NCI-H2171 (cell line): ENCODE measurements around the gene SLC41A3.
A peak's percentile ranks its signal among the peaks of the same experiment; 100 is the strongest.

Experiments used
- DNase-seq: peaks from one replicate; lab custom pipeline; 2025; lab: John Stamatoyannopoulos, UW

Gene SLC41A3

DNA sequence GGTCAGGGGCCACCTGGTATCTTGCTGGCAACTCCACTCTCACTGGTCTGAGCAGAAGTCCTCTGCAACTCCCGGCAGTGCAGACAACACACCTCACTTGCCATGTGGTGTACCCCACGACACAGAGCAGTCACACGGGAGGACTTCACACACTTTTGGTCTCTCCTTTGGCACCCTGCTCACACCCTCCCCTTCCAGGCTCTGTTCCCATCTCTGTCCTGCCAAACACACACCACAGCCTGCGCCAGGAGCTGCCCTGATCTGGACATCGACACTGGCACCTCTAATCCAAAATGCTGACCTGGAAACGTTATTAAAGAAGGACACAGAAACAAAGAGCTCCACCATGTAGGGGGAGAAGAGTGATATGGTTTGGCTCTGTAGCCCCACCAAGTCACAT lies 57.2 kb downstream of the SLC41A3 start:
- no peak for DNase-seq

DNA sequence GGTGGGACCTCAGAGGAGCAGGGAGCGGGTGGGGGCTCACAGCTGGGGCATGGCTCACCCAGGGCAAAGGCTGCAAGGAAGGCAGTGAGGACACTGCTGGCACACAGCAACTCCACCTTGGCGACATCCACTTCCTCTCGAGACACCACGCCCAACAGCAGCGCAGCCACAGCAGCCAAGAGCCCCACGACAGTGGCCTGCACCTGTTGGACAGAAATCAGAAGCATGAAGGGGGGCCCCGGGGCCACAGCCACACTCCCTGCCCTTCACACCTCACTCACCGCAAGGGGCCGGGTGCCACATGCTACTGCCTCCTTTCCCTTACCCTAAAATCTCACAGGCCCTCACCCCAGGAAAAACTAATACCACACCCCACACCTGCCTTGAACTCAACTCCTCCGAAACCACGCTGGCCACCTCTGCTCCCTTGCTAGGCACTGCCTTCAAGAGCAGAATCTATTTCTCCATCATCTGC lies 57.6 kb downstream of the SLC41A3 start:
- no peak for DNase-seq

DNA sequence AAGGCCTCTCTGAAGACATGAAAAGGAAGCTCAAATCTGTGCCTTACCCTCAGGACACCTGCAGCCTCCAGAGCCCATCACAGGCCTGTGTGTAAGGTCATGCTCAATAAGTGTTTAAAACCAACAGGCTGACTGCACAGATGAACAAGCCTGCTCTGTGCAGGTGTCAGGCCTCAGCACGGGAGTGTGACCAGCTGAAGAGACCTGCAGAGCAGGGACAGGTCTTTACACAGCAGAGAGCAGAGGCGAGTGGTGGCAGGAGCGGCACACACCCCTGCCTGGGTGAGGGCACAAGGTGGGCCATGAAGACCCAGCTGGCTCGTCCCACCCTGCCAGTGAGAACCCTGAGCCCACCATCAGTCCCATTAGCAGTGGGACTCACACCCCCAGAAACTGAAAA lies 58.1 kb downstream of the SLC41A3 start:
- DNase-seq, result no peak

- DNase-seq, result no peak
These were observed 58.7 kb downstream of the SLC41A3 start for GRCh38 chr3:126025116-126025729.

- no peak for DNase-seq
These were observed 59.7 kb downstream of the SLC41A3 start for GRCh38 chr3:126024049-126024854.

DNA sequence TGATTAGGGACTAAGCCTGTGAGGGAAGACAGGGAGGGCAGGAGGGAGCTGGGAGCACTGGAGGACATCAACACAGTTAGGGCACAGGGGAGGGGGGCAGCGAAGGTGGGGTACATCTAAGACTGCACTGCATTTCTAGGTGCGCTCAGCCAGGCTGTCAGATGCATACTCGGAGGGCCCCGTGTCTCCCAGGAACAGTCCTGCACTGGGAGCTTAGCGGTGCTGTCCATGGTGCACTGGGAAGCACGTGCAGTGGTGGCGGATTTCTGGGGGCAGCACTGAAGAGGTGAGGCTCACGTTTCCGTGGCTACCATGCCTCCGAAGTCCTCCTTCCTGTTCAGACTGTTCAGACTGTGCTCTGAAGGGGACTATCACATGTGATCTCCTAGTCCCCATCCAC lies 60.5 kb downstream of the SLC41A3 start:
- DNase-seq, result no peak

DNA sequence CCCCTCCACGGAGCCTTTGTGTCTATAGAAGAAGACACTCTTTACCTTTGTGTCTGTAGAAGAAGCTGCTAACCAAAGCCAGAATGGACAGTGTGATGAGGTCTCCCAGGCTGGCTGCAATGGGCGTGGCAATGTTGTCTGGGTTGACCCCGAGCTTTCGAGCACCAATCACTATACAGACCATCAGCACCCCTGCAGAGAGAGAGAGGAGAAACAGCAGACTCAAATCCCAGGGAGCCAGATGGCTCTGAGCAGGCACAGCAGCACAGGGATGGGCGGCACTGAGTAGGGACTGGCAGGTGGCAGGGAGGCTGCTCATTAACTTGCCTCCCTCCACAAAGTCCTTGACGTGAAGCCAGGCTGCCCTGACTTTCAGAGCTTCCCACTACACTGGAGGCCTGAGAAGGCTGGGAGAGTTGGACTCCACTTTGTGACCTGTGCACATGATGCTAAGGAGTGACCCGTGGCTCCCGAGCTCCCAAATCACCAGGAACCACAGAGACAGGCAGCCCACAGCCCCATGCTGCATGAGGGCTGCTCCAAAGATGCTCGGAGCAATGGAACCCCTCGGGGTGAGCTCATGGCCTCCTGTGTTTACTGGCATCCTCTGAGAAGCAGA lies 61.1 kb downstream of the SLC41A3 start:
- DNase-seq, result peak; percentile 44

DNA sequence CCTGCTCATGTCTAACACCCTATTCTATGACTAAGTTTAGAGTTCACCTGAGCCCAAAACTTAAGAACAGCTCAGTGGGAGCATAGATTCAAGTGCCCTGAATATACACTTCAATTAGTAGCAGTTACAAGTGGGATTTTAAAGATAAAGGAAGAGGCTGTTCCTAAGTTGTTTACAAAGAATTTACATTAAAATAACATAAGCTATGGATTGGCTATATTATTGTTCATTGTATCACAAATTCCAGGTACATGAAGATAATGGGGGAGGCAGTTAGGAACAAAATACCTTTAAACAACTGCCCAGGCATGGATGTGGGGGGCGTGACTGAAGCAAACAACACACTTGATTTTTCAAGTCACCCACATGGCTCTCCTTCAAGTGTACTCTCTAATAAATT lies 62.2 kb downstream of the SLC41A3 start:
- no peak for DNase-seq

DNA sequence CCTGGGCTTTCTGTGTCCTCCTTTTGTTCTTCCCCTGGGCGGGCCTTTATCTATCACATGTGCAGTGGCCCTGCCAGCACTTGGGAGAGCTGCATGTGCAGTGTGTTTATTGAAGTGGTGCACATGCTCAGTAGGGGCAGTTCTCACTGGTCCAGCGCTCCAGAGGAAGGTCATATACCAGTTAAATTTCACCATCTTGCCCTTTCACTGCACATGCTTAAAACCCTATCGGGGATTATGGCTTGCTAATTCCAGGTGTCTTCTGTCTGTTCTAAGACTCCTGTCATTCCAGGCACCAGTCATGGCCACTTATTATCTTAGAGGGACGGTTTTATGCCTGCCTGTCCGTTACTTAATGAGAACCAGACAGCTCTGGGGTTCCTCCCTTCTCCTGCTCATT lies 62.7 kb downstream of the SLC41A3 start:
- DNase-seq, result no peak

DNA sequence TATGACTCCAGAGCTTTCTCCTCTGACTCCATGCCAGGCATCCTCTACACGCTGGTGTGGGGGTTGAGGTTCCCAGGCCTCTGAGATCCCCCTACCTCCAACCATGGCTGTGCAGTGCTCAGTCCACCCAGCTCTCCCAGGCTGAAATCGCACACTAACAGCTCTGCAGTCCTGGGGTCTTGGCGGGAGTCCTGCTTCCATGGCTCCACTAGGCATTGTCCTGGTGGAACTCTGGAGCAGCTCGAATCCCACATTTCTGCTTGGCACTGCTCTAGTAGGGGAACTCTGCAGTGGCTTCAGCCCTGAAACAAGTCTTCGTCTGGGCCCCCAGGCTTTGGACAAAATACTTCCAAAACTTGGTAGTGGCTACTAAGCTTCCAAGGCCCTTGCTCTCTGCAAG lies 64.2 kb downstream of the SLC41A3 start:
- DNase-seq, result no peak

DNA sequence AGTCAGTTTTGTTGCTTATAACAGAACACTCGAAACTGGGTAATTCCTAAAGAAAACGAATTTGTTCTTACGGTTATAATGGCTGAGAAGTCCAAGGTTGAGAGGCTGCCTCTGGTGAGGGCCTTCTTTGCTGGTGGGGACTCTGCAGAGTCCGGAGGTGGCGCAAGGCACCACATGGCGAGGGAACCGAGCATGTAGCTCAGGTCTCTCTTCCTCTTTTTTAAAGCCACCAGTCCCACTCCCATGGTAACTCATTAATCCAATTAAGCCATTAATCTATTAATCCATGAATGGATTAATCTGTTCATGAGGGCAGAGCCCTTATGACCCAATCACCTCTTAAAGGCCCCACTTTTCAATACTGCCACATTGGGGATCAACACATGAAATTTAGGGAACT lies 64.9 kb downstream of the SLC41A3 start:
- no peak for DNase-seq

GRCh38 chr3:126018545-126018944 lies 65.4 kb downstream of the SLC41A3 start:
- no peak for DNase-seq

- DNase-seq, result no peak
These were observed 66.6 kb downstream of the SLC41A3 start for GRCh38 chr3:126017362-126017761.

DNA sequence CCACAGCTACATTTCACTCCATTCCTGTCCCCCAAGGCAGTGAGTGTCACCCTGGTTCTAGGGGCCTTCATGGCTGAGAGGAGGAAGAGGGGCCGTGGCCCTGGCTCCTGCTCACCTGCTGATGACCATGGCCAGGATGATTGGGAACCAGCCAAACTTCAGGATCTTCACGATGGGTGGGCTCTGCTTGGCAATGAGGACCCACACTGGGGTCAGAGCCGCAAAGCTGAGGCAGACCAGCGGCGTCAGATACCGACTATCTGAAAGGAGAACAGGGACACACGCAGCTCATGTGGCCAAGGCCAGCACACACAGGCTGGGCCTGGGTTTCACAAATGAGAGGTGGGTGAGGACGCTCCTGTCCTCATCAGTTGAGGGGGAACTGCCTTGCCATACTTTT lies 67.3 kb downstream of the SLC41A3 start:
- DNase-seq, result no peak

GRCh38 chr3:126015075-126015474 lies 68.8 kb downstream of the SLC41A3 start:
- DNase-seq, result no peak

GRCh38 chr3:126014252-126014651 lies 69.7 kb downstream of the SLC41A3 start:
- no peak for DNase-seq

DNA sequence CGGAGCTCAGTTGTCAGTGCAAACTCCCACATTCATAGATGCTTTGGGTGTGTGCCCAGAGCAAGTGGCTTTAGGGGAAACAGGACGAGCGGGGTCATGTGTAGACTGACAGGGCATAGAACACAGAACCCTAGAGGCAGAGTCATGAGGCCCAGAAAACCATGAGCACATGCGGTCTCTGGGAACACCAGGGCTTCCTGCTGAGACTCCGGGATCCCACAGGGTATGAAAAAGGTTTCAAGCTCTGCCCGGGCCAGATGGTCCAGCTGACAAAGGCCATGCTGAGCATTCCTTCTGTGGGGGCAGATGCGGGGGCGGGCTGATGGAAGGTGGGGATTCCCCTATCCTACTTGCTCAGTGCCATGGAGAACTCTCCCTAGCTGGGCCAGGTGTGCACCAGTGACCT lies 70.2 kb downstream of the SLC41A3 start:
- DNase-seq, result peak; percentile 35

- no peak for DNase-seq
These were observed 74.7 kb downstream of the SLC41A3 start for GRCh38 chr3:126009181-126009580.

- no peak for DNase-seq
These were observed 75.7 kb downstream of the SLC41A3 start for GRCh38 chr3:126008219-126008618.

DNA sequence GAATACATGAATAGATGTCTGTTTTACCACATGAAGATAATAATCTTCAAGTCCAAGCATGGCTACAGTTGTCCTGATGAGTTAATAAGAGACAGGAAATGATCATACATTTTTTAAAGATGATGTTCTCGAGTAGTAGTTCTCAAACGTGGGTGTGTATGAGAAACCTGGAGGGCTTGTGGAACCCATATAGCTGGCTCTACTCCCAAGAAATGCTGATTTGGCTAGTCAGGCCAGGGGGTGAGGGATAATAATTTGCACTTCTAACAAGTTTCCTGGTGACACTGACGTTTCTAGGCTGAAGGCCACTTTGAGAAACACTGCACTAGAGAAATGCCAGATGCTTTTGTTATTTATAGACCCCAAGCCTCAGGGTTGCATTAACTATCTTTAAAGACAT lies 78.0 kb downstream of the SLC41A3 start:
- no peak for DNase-seq

- DNase-seq, result no peak
These were observed 79.2 kb downstream of the SLC41A3 start for GRCh38 chr3:126004692-126005091.

DNA sequence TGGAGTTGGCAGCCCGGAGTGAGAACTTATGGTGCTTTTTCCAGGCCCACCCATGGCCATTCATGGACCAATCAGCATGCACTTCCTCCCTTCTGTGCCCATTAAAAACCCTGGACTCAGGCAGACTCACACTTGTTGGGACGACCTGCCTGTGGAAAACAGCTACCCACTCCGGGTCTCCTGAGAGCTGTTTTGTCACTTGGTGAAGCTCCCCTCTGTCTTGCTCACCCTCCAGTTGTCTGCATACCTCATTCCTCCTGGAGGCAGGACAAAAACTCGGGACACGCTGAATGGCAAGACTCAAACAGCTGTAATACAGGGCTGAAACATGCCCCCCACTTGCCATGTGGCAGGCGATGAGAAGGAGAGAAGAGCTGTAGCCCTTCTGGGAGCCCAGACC lies 79.7 kb downstream of the SLC41A3 start:
- no peak for DNase-seq
